GM21576 (cell line): Measurements from ENCODE around the gene MBOAT2.
"Not testable (repeated sequence)": the region's sequence is repeated elsewhere in the genome, so short reads cannot be mapped to it uniquely, and the experiment has no call there.

Experiments
- ATAC-seq: cut with Tn5 transposase; IDR thresholded peaks from one replicate; pipeline ENCODE4 v1.9.1; 2021; ENCODE audit warnings: mild to moderate bottlenecking, moderate library complexity; ENCODE audit not compliant: unreplicated experiment

The MBOAT2 gene, protein sequence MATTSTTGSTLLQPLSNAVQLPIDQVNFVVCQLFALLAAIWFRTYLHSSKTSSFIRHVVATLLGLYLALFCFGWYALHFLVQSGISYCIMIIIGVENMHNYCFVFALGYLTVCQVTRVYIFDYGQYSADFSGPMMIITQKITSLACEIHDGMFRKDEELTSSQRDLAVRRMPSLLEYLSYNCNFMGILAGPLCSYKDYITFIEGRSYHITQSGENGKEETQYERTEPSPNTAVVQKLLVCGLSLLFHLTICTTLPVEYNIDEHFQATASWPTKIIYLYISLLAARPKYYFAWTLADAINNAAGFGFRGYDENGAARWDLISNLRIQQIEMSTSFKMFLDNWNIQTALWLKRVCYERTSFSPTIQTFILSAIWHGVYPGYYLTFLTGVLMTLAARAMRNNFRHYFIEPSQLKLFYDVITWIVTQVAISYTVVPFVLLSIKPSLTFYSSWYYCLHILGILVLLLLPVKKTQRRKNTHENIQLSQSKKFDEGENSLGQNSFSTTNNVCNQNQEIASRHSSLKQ

DNA sequence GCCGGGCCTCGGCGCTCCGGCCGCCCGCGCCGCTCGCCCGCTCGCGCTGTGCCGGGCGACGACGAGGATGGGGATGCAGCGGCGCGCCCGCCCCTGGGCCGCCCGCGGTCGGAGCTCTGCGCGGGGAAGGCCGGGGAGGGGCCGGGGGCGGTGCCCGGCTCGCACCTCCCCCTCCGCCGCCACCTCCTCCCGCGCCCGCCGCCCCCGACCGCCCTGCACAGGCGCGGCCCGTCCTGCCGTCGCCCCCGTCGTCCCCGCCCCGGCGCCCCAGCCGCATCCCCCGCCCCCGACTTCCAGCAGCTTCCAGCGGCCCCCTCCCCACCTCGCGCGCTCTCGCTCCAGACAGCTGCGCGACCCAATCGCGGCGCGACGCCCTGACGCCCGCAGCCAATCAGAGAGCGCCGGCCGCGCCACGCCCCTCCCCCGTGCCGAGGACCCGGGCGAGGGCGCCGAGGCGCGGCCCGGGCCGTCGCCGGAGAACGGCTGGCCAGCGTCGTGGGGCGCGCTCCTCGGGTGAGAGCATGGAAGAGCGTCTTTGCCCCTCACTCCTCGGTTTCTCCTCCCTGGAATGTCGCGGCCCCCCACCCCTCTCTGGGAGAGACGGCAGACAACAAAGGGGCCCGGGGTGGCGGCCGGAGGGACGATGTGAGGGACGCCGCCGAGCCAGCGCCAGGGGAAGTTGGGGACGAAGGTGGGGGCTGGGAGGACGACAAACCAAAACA lies at the start of gene MBOAT2:
TSS of gene MBOAT2 (minus strand) at position 69 of the 722 bp plus-strand sequence. CDS start 70 bp downstream, outside the sequence.
- ATAC-seq, result peak; percentile 85

DNA sequence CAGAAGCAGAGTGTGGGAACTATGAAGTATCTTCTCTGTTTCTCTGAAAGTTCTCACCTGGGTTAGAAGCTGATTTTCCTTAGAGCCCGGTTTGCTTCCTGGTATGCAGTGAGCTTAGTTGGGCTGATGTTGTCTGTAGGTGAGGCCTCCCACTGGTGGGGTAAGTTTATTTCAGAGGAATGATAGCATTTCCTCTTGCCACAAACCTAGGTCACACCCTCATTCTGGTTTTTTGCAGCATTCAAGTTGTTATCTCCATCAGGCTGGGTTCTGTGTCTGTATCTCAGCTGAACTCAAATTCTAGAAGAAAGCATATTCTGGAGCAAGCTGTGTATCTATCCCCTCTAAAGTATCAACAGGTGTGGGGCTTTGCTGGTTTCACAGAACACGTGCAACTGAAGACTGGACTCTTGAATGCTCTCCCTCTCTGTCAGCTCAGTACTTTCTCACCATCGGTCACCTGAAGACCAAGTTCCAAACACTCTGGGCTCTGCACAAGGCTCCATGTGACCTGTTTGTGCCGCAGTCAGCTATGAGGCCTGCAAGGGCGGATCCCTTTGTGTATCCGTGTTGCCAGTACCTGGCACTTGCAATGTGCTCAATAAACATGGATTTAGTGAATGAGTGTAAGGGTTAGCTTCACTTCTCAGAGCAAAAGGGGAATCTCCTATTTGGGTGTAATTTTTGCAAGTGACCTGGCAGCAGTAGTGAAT lies 49.5 kb upstream of the MBOAT2 start:
- ATAC-seq, result no peak

DNA sequence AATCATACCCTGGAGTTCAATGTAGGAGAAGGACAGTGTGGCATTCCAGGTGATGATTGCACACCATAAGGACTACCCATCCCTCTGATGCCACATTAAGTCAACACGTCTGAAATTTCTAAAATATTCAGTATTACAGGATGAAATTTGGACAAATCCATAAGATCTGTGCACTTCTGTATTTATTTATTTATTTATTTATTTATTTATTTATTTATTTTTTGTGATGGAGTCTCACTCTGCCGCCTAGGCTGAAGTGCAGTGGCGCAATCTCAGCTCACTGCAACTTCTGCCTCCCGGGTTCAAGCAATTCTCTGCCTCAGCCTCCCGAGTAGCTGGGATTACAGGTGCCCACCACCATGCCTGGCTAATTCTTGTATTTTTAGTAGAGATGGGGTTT lies 48.0 kb upstream of the MBOAT2 start:
- not testable (repeated sequence) for ATAC-seq

DNA sequence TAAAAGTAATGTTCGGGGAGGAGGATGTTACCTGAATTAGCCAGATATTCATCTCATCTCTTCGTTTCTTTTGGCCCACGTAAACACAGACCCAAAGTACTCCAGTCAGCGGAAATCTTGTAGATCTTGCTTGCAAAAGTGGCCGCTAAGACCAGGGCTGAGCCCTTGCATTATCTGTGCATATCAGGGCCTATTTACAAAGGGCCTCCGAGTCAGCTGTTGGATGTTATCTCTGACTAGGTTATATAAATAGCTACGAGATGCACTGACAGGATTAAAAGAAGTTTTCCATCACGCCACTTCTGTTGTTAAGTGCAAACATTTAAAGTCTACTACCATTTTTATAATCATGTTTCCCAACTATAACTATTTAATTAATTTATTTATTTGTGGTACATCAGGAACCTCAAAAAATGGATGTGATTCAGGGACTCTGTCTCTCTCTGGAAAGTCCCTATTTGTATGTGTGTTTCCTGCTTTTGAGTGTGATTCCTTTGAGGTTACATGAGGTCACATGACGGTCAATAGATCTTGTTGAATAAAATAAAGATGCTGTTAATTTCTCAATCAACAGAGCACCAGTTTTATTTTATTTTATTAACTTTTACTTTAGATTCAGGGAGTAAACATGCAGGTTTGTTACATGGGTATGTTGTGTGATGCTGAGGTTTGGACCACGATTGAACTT lies 46.8 kb upstream of the MBOAT2 start:
- ATAC-seq, result no peak

DNA sequence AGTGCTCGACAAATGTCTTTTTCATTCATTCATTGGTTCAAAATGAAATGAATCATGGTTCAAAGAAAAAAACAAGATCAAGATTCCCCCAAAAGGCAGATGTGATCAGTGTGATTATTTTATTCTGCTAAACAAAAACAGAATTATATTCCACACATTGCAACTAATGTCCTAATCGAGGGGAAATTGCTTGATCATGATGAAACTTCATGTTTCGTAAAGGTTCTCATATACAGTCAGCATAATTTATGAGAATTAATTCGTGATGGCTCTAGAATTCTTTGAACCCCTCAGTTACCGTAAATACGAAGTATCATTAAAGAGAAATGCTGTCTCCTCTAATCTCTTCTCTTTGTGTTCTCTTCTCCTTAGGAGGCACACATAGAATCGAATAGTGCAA lies 42.1 kb upstream of the MBOAT2 start:
- ATAC-seq, result no peak

DNA sequence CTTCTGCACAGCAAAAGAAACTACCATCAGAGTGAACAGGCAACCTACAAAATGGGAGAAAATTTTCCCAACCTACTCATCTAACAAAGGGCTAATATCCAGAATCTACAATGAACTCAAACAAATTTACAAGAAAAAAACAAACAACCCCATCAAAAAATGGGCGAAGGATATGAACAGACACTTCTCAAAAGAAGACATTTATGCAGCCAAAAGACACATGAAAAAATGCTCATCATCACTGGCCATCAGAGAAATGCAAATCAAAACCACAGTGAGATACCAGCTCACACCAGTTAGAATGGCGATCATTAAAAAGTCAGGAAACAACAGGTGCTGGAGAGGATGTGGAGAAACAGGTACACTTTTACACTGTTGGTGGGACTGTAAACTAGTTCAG lies 40.0 kb upstream of the MBOAT2 start:
- not testable (repeated sequence) for ATAC-seq

DNA sequence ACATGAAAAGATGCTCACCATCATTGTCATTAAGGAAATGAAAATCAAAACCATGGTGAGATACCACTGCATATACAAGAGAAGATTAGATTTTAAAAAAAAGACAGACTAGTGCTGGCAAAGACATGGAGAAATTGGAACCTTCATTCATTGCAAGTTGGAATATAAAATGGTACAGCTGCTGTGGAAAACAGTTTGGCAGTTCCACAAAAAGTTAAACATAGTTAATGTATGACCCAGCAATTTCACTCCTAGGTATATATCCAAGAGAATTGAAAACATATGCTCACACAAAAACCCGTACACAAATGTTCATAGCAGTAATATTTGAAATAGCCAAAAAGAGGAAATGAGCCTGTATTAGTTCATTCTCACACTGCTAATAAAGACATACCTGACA lies 33.7 kb upstream of the MBOAT2 start:
- ATAC-seq, result no peak

DNA sequence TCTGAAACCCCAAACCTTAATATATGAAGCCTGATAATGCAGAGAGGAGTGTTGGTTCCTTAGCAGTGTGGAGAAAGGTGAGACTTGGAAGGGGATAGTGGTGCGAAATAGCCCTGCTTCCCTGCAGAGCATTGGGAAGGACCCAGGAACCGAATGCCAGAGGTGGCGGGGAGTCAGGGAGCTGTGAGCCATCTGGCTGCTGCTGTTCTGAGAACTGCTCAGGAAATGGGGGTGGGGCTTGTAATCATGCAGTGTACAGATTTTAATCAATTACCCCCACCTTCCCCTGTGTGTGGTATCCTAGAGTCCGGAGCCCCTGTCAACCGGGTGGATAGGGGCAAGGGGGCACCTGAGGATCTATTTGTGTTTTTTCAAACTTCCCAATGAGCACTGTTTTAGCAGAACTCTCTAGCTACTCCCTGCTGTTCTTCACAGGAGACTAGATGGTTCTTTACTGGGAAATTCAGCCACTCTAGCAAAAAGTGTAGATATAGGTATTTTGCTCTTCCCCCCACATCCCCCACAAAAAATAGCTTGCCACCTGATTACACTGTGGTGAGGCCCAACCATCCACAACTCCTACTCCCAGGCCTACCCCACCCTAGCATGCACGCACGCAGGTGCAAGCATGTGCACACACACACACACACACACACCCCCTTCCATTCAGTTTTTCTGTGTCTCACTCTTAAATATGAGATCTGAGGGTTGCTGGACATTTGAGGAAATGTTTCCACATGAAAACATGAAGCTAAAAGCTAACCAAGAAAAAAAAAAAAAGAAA lies 30.1 kb upstream of the MBOAT2 start:
- ATAC-seq, result no peak

DNA sequence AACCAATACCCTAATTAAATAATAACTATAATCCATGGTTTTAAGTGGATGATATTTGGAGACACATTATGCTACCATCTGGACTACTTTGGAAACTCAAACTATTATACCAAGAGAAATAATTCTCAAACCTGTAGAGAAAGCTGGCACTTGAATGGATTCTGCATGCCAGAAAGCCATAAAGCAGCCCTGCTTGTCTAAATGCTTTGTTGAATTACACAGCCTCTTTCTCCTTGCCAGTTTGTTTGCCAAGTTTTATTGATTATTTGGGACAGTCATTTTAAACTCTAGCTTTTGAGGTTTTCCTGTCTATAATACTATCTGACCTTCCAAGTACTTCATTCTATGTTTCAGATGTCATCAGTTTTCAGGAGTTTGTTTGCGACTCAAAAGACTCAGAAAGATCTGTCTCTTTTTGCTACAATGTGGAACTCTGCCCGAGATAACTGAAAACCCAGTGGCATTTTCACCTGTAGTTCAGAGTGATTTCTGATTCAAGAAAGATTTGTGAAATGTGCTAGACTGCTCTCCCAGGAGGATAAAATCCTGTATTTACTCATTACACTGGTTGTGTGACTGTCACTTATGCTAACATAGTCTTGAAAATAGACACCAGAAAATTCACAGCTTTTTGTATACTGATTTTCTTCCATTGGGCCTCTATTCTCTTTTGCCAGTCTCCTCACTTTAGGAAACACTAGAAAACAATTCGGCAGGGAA lies 29.2 kb upstream of the MBOAT2 start:
- no peak for ATAC-seq

DNA sequence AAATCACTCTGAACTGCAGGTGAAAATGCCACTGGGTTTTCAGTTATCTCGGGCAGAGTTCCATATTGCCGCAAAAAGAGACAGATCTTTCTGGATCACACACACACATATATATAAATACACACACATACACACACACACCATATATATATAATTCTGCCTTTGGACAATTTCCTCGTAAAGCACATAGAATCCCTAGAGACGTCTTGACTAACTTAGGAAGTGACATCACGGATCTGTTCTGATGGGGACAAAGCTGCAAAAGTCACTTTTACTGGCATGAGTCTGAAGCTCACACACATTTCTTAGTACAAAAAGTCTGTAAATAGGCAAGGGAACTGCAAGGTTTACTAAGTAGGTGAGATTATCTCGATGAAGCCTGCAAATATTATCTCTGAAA lies 28.6 kb upstream of the MBOAT2 start:
- ATAC-seq, result no peak

DNA sequence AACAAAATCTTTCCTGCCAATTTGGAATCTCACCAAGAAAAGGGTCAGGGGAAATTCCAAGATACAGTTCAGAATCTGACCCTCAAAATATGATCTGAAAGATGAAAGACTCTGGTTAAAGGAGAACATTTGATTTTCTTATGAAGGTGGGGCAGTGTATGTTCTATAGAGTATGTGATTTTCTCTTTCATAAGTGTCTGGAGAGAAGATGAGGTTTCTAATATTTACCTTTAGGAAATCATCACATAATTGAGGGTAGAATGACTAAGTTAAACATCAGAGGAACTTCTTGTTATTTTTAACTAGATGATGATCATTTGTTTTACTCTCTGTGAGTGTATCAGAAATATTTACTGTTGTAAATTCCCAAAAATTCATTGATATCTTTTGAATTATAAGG lies 27.8 kb upstream of the MBOAT2 start:
- ATAC-seq, result no peak

DNA sequence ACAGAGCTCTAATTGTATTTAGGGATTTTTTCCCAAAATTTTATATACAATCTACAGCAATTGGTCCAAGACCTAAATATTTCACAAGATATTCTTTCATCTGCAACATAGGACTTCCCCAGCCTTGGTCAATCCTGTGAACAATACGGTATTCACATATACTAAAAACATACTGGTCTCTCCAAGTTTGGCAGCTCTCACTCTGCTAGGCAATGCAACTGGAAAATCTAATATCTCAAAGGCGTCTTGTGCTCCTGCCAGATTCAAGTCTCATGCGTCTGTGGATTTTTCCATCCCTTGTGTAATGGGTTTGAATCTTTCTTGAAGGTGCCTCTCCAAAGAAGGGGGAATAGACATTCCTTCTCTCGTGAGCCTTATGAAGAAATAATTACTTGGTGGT lies 27.4 kb upstream of the MBOAT2 start:
- no peak for ATAC-seq

DNA sequence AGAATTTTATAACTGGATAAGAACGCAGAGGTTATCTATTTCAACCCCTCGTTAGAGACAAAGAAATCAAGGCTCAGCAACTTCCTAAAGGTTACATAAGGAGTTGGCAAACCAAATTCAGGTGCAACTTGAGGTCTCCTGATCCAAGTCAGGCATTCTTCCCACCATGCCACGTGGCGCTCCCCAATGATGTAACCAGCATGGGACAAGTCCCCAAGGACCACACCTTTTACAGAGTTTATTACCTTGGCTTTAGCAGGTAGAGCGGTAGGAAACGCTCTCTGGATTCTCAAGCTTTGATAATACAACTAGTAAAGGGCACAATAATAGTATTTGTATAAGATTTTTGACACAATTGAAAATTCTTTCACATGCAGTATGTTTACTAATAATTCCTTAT lies 26.7 kb upstream of the MBOAT2 start:
- ATAC-seq, result no peak

DNA sequence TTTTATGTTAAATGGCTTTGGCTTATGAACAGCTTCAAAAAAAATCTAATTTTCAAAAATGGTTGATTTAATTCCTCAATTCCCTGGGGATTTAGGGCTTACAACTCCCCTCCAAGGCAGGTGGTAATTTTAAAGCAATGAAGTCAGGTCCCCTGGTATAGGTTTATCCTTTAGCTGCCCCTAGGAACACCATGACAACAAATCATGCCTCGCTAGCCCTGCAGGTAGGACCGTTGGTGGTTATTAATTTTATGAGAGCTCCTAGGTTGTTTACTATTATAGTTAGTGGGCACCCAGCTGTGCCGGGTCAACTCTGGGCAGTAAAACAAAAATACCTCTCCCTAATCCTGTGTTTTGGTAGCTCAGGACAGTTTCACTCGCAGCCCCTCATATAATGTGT lies 26.2 kb upstream of the MBOAT2 start:
- ATAC-seq, result no peak

DNA sequence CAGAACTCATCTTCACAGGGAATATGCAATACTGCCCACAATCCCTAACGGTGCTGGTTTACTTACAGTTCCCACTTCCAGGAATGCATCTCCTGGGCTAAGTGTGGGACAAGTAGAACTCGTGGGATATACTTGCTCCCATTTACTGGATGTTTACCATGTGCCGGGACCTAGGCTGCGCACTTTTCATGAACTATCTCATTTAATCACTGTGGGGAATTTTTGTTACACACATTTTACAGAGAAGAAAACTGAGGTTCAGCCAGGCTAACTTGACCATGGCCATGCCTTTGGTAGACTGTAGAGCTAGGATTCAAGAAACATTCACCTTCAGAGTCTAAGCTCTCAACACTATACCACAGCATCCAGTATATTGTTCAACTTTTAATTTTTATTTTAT lies 24.4 kb upstream of the MBOAT2 start:
- ATAC-seq, result no peak

DNA sequence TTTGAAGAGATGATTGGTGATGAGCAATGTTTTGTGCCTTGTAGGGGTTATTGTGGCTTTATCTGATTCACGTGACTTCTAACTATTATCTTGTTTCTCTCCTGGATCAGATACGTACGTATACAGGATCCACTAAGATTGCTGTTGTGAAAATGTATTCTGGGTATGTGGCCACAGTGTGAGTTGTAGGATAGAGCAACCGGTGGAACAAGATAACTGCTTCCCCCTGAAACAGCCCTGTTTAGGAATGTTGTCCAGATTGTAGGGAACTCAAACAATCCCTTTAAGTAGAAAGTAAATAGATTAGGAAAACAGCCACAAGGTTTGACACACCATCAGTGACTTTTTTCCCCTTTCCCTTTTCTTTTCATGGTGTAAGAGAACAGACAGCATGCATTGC lies 22.3 kb upstream of the MBOAT2 start:
- no peak for ATAC-seq

DNA sequence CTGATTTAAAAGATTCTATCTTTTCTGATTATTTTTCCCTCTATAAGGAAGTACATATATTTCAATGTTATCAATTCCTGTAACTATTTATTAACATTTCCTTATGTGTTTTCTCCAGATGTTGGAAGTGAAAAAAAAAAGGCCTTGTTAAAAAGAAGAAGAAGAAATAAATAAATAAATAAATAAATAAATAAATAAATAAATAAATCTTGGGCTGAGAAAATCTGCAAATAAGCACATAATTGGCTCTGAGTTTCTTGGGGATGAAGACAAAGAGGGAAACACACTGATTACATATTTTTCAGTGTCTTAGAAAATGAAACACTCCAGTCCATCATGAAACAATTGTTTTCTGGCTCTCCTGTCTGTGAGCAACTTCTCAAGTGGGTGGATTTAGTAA lies 21.1 kb upstream of the MBOAT2 start:
- ATAC-seq, result no peak

DNA sequence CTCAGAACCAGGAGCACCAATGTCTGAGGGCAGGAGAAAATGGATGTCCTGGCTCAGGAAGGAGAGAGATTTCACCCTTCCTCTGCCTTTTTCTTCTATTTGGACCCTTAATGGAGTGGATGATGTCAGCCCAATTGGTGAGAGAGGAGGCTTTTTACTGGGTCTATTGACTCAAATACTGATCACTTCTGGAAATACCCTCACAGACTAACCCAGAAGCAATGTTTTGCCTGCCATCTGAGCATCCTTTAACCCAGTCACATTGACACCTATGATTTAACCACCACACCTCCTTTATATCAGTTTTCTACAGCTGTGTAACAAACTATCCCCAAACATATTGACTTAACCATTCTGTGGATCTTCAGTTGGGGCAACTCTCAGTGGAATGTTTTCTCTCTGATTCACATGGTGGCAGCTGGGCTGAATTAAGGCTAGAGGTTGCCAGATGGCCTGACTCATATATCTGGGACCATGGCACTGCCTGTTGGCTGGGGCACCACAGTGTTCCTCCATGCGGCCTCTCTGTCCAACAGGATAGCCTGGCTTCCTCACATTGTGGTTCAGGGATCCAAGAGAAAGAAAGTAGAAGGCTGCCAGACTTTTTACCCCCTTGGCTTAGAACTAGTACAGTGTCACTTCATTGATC lies 18.2 kb upstream of the MBOAT2 start:
- no peak for ATAC-seq

DNA sequence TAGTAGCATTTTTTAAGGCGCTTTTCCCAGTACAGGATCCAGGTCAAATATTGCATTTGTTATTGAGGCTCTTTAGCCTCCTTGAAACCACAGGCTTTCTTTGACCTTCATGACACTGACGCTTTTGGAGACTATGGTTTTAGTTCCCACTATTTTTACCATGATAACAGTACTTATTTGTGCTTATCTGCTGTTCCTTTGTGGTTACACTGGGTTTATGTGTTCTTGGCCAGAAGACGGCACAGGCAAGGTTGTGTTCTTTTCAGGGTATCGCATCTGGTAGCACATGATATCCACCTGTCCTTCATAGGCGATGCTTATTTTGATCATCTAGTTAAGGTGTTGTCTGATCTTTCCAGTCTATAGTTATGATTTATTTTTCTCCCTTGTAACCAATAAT lies 16.8 kb upstream of the MBOAT2 start:
- ATAC-seq, result no peak
